ENCODE data around the gene B9D2. TPM values are rescaled to one million over a fixed set of nuclear protein-coding genes. Genes with fewer than 3 reads are reported as not detected.

The B9D2 gene
- total and polyA plus RNA-seq, 2 experiments from 2014 or later = 6.0 to 9.6 TPM

GRCh38 chr19:41332000-41332399 is 31.9 kb downstream of the B9D2 start:
- no peaks in the 10 kb centered on the region for H3K27me3 ChIP-seq
- no peak for DNase-seq (ENCODE audit: low spot score)
- WGBS (ENCODE audit: low lambda C conversion rate, missing lambda C conversion rate) = 87% methylated on average over 15 of the region's 16 CpGs
- no peaks in the 10 kb centered on the region for H3K79me2 ChIP-seq
- H4K20me1 ChIP-seq (ENCODE audit: insufficient read depth, poor library complexity, severe bottlenecking) = no peaks in the 10 kb centered on the region
- no peak overlapping the region for H3K4me3 ChIP-seq
- H3K4me1 ChIP-seq (ENCODE audit: insufficient read depth) = peaks cover 10% of the 10 kb centered on the region
- no peak overlapping the region for H3K27ac ChIP-seq
- no peaks in the 10 kb centered on the region for H3K9me3 ChIP-seq (ENCODE audit: low read depth)
- H3K36me3 ChIP-seq (replicated peaks; ENCODE audit: insufficient read depth, low read depth) = no peaks in the 10 kb centered on the region
- no peak overlapping the region for H3K4me2 ChIP-seq
- TF ChIP-seq EZH2 (IDR thresholded peaks at IDR 0.05; ENCODE audit: borderline replicate concordance) (no peak), CTCF (IDR thresholded peaks at IDR 0.05; ENCODE audit: poor library complexity) (no peak), EZH2phosphoT487 (IDR thresholded peaks at IDR 0.05; ENCODE audit: low read depth, severe bottlenecking, unreplicated experiment) (no peak)
- H2AFZ ChIP-seq = no peak overlapping the region
- H3K9me2 ChIP-seq (replicated peaks; ENCODE audit: insufficient read depth) = no peaks in the 10 kb centered on the region

- Histone ChIP-seq H2AFZ (no peak overlapping the region), H3K79me2 (no peaks in the 10 kb centered on the region), H3K4me3 (no peak overlapping the region), H3K9me2 (replicated peaks; ENCODE audit: insufficient read depth) (no peaks in the 10 kb centered on the region), H3K4me1 (ENCODE audit: insufficient read depth) (peaks cover 19% of the 10 kb centered on the region), H3K36me3 (replicated peaks; ENCODE audit: insufficient read depth, low read depth) (no peaks in the 10 kb centered on the region), H3K27ac (no peak overlapping the region), H3K27me3 (no peaks in the 10 kb centered on the region), H3K9me3 (ENCODE audit: low read depth) (no peaks in the 10 kb centered on the region), H4K20me1 (ENCODE audit: insufficient read depth, poor library complexity, severe bottlenecking) (no peaks in the 10 kb centered on the region), H3K4me2 (no peak overlapping the region)
- TF ChIP-seq EZH2phosphoT487 (IDR thresholded peaks at IDR 0.05; ENCODE audit: low read depth, severe bottlenecking, unreplicated experiment) = no peak
- TF ChIP-seq EZH2 (IDR thresholded peaks at IDR 0.05; ENCODE audit: borderline replicate concordance) = no peak
- TF ChIP-seq CTCF (IDR thresholded peaks at IDR 0.05; ENCODE audit: poor library complexity) = no peak
- WGBS (ENCODE audit: low lambda C conversion rate, missing lambda C conversion rate) = 89% methylated on average over 25 of the region's 47 CpGs
- DNase-seq (ENCODE audit: low spot score) = no peak
These were observed 32.8 kb downstream of the B9D2 start for GRCh38 chr19:41330946-41331678.

GRCh38 chr19:41330481-41330880 is 33.5 kb downstream of the B9D2 start:
- peaks cover 25% of the 10 kb centered on the region for H3K4me1 ChIP-seq (ENCODE audit: insufficient read depth)
- H4K20me1 ChIP-seq (ENCODE audit: insufficient read depth, poor library complexity, severe bottlenecking) = no peaks in the 10 kb centered on the region
- no peak overlapping the region for H3K4me2 ChIP-seq
- H2AFZ ChIP-seq = no peak overlapping the region
- H3K79me2 ChIP-seq = no peaks in the 10 kb centered on the region
- H3K9me3 ChIP-seq (ENCODE audit: low read depth) = no peaks in the 10 kb centered on the region
- WGBS (ENCODE audit: low lambda C conversion rate, missing lambda C conversion rate) = 96% methylated on average over 4 of the region's 4 CpGs
- H3K4me3 ChIP-seq = no peak overlapping the region
- no peaks in the 10 kb centered on the region for H3K36me3 ChIP-seq (replicated peaks; ENCODE audit: insufficient read depth, low read depth)
- no peaks in the 10 kb centered on the region for H3K27me3 ChIP-seq
- DNase-seq (ENCODE audit: low spot score) = no peak
- H3K27ac ChIP-seq = no peak overlapping the region
- no peaks in the 10 kb centered on the region for H3K9me2 ChIP-seq (replicated peaks; ENCODE audit: insufficient read depth)
- TF ChIP-seq EZH2 (IDR thresholded peaks at IDR 0.05; ENCODE audit: borderline replicate concordance) = no peak
- TF ChIP-seq EZH2phosphoT487 (IDR thresholded peaks at IDR 0.05; ENCODE audit: low read depth, severe bottlenecking, unreplicated experiment) = no peak
- no peak for TF ChIP-seq CTCF (IDR thresholded peaks at IDR 0.05; ENCODE audit: poor library complexity)

All from hepatocyte (in vitro differentiated cells).